HG03571 (cell line): ENCODE measurements around the gene NLRP3.
"Not testable (repeated sequence)": the region's sequence is repeated elsewhere in the genome, so short reads cannot be mapped to it uniquely, and the experiment has no call there.

Source experiments
- ATAC-seq: cut with Tn5 transposase; IDR thresholded peaks from one replicate; pipeline ENCODE4 v1.9.1; 2021; ENCODE audit not compliant: unreplicated experiment

The NLRP3 gene

DNA sequence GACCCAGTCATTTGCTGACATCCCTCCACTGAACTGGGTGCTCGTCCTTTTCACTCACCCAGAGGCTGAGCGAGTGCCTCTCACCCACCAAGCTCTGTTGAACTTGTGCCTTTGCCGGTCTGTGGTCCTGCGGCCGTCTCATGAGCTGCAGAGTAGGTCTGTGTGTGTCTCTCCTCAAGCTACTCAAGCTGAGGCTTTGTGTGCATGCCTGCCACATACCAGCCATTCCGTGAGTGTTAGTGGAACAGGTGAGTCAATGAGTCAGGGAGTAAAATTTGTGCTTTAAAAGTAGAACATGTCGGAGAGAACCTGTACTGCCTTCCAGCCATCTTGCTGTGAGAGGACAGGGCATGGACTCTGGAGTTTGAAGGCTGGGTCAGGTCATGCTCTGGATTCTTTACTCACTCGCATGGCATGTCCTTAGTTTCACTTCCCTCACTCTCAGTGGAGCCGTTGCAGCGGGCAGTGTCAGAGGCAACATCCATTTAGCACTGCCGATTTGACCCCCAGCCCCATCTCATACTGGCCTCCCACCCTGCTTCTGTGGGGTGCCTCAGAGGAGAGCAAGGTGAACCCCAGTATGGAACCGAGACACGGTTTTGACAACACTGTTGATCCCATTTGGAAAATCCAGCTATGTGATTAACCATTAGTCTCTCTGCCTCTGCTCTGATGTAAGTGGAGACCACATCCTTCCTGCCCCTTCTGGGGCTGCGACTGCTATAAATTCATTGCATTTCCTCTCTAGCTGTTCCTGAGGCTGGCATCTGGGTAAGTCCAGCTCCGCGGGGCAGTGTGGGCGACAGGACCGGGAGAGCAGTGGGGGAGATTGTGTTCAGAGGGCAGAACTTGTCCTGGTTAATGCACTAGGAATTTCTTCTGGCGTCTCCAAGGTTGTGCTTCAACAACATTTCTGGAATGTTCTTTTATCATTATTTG lies at the start of gene NLRP3:
TSS of gene NLRP3 (plus strand) at position 751 of the 939 bp plus-strand sequence. CDS start 2,628 bp downstream, outside the sequence.
- ATAC-seq, result peak; percentile 81

- not testable (repeated sequence) for ATAC-seq
Observed at GRCh38 chr1:247366345-247366744, 49.6 kb upstream of the NLRP3 start.

GRCh38 chr1:247366926-247367645 lies 48.9 kb upstream of the NLRP3 start:
- ATAC-seq, result no peak

DNA sequence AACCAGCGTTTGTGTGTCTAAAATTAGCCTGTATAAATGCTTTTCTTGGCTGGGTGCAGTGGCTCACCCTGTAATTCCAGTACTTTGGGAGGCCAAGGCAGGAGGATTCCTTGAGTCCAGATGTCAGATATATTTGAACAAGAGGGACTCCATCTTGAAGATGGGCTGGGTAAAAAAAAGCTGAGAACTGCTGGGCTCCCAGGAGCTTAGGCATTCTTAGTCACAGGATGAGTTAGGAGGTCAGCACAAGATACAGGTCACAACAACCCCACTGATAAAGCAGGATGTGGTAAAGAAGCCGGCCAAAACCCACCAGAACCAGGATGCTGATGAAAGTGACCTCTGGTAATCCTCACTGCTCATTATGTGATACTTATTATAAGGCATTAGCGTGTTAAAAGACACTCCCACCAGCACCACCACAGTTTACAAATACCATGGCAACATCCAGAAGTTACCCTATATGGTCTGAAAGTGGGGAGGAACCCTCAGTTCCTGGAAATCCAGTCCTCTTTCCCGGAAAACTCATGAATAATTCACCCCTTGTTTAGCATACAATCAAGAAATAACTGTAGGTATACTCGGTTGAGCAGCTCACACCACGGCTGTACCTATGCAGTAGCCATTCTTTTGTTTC lies 48.1 kb upstream of the NLRP3 start:
- ATAC-seq, result no peak

DNA sequence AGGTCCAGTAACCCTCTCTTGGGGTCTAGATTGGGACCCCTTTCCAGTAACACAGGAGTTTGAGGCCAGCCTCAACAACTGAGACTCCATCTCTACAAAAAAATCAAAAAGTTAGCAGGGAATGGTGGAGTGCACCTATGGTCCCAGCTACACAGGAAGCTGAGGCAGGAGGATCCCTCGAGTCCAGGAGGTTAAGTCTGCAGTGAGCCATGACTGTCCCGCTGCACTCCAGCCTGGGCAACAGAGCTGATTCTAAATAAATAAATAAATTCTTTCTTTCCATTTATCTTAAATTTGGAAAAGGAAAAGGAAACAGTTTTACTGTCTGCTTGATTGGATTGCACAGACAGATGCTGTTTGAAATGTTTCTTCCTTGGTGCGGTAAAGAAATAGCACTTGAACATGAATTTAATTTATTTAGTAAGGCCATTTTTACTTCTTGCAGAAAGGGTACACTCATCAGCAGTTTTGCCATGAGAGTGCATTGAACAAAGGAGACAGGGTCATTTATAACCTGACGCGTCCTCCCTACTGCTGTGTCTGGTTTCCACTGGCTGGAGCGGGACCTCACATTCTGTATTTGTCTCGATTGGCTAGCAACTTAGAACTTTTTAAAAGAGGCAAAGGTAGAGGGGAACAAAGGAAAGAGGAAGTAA lies 47.4 kb upstream of the NLRP3 start:
- no peak for ATAC-seq

DNA sequence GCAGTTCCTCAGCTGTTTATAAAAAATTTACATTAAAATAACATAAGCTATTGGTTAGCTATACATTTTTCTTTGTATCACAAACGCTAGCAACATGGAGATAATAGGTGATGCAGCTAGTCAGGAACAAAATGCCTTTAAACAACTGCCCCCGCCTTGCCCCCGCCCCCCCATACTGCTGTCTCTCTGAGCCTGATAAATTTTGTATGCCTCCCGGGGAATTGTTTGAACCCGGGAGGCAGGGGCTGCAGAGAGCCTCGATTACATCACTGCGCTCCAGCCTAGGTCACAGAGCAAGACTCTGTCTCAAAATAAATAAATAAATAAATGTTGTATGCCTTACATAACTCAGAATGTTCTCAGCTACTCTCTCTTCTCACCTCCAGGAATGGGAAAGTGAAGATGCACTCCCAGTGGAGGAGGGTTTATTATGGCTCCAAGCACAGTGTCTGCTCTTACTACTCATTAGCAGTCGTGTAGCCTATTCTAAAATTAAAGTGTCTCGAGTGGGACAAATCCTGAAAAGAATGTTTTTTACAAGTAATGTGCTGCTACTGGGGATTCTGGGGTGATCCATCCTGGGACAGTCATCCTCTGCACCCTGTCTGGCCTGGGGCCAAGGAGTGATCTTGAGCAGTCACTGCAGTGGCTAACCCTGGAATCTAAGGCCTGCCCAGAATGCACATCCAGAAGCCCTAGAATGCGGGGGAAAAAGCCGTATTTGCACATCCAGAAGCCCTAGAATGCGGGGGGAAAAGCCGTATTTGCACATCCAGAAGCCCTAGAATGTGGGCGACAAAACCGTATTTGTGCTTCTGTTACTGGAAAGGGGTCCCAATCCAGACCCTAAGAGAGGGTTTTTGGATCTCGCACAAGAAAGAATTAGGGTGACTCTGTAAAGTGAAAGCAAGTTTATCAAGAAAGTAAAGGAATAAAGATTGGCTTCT lies 44.9 kb upstream of the NLRP3 start:
- no peak for ATAC-seq

GRCh38 chr1:247371801-247372259 lies 44.1 kb upstream of the NLRP3 start:
- ATAC-seq, result no peak

GRCh38 chr1:247373721-247374141 lies 42.2 kb upstream of the NLRP3 start:
- ATAC-seq, result no peak

DNA sequence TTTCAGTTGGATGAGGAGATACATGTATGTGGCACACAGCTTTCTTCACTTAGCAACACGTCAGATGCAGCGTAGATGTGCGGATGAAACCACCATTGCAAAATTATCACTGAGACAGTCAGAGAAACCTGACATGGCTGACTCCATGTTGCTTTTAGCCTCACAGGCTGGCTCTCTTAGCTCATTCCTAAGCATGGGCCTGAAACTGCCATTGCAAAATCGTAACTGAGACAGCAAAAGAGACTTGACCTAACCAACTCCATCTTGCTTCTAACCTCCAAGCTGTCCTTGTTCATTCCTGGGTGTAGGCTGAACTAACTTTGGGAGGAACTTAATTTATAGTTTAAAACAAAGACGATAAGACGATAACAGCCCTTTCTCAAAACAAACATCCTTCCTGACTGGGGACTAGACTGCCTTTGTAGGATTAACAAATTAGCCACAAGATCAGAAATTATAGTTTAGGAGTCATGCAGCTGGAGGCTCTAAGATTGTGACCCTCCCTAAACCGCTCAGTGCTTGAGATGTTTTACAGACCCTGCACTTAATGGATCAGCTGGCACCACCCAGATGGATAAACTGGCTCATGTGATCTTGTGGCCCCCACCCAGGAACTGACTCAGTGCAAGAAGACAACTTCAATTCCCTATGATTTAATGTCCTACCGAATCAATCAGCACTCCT lies 41.2 kb upstream of the NLRP3 start:
- ATAC-seq, result not testable (repeated sequence)

GRCh38 chr1:247375747-247376146 lies 40.2 kb upstream of the NLRP3 start:
- no peak for ATAC-seq

GRCh38 chr1:247376659-247377058 lies 39.3 kb upstream of the NLRP3 start:
- ATAC-seq, result no peak

DNA sequence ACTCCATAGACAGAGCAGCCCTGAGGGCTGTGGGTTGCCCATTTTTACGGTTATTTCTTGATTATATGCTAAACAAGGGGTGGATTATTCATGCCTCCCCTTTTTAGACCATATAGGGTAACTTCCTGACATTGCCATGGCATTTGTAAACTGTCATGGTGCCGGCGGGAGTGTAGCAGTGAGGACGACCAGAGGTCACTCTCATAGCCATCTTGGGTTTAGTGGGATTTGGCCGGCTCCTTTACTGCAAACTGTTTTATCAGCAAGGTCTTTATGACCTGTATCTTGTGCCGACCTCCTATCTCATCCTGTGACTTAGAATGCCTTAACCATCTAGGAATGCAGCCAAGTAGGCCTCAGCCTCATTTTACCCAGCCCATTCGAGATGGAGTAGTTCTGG lies 38.3 kb upstream of the NLRP3 start:
- ATAC-seq, result not testable (repeated sequence)

- no peak for ATAC-seq
Observed at GRCh38 chr1:247378334-247379073, 37.5 kb upstream of the NLRP3 start.

GRCh38 chr1:247385283-247385682 lies 30.7 kb upstream of the NLRP3 start:
- ATAC-seq, result no peak

DNA sequence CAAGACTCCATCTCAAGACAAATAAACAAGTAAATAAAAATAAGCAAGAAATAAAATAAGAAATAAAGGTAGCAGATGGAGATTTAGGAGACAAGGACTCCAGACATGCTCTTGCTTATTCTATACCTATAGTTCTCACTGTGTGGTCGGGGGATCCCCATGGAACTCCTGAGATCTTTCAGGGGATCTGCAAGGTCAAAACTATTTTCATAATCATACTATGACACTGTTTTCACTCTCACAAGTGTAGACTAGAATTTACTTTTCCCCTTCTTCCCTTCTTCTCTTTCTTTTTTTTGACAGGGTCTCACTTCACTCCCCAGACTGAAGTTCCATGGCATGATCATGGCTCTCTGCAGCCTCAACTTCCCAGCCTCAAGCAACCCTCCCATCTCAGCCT lies 29.8 kb upstream of the NLRP3 start:
- no peak for ATAC-seq

DNA sequence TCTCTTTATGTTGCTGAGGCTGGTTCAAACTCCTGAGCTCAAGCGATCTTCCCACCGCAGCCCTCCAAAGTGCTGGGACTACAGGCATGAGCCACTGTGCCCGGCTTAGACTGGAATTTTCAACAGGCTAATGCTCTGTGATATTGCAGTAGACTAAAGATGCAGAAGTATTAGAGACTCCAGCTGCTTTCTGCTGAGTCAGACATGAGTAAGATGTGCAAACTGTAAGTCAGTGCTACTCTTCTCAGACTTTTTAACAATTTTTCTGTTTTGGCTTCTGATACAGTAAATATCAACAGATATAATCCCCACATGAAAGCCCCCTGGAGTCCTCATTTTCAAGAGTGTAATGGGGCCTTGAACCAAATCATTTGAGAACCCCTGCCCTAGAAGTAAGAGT lies 29.3 kb upstream of the NLRP3 start:
- no peak for ATAC-seq

DNA sequence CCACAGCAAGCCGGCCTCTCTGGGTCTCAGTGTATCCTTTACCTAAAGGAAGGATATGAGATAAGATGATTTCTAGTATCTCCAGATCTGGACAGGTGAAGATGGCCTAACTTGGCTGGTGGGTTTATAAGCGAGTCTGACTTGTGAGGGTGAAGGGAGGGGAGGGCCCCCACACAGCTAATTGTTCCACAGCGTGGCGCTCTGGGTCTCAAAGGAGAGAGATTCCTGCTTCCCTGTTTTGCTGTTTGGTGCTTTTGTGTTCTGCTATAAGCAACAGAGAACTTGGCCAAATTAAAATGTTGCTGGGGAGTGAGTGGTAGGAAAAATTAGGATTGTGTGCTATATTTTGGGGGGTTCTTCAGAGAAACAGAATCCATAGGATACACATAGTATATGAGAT lies 28.9 kb upstream of the NLRP3 start:
- ATAC-seq, result no peak

DNA sequence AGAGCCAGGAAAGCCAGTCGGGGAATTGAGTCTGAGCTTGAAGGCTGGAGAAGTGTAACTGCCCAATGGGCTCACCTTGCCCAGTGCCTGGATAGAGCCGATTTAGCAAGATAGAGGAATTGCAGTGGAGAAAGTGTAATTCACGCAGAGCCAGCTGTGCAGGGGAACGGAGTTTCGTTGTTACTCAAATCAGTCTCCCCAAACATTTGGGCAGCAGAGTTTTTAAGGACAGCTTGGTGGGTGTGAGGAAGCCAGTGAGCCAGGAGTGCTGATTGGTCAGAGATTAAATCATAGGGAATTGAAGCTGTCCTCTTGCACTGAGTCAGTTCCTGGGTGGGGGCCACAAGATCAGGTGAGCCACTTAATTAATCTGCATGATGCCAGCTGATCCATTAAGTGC lies 28.4 kb upstream of the NLRP3 start:
- ATAC-seq, result no peak
